ENCODE measurements around the gene CADM1.

The CADM1 gene

GRCh38 chr11:115439385-115439784 is 64.8 kb downstream of the CADM1 start:
- DNase-seq, result no peak

DNA sequence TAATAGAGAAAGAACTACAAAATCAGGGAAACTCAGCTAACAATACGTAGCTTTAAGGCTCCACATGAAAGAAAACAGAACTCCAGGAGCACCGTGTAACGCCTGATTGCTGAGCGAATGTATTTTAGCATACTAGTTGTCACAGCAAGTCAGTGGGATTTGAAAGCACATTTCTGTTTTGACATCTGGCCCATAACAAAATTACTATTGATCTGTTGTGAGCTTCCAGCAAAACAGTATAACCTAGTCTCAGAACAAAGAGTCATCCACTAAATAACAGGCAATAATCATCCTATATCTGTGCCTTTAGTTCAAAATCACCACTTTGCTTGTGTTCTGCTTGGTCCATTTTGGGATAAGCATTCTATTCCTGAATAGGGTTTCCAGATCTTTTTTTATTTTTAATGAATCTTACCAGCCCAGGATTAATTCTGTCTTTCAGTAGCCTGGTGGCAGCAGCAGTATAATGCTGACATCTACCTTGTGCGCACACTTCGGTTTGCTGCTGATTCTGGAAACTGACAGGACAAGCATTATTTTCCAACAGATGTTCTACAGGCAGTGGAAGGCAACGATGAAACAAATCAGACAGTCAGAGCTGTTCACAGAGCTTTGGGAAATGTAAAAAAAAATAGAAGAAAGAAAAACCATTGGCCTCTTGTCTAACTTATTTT is 66.2 kb downstream of the CADM1 start:
- DNase-seq, result peak; percentile 50

DNA sequence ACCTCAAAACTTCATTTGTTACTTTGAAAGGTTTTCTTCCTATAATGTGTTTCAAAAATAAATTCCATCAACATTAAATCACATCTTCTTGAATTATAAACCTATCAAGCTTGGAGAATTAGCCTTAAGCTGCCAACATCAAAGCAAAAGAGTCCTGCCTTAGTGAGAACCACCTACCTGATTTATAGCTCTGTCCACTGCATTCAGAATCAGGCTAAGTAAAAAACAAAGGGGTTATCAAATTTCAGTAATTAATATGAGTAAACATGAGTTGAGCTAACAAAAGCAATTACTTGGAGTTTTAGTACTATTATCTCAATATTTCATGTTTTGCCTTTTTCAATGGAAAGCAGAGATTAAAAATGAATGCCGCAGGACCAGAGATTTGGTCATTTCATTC is 73.9 kb downstream of the CADM1 start:
- peak; percentile 37 for DNase-seq

- DNase-seq, result peak; percentile 97
These were observed 75.9 kb downstream of the CADM1 start for GRCh38 chr11:115428306-115428705.

DNA sequence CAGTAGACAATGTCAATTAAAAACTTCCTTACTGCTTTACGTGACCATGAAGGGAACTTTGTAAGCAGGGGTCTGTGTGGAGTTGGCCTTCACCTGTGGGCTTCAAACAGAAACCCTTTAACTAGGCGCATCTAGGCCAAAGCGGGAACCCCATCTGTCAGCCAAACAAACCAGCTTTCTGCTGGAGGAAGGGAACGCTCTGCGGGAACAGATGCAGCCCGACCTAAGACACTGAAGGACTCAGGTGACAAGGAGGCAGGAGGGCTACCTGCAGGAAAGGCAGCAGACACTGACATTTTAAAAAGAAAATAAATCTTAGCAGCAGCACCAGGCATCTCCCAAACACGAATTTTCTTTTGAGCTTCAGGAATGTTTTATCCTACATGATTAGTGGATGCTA is 78.4 kb downstream of the CADM1 start:
- DNase-seq, result peak; percentile 88

GRCh38 chr11:115425250-115425649 is 79.0 kb downstream of the CADM1 start:
- no peak for DNase-seq

GRCh38 chr11:115423728-115424459 is 80.3 kb downstream of the CADM1 start:
- peak; percentile 71 for DNase-seq

GRCh38 chr11:115421992-115422689 is 82.1 kb downstream of the CADM1 start:
- DNase-seq, result peak; percentile 24

- no peak for DNase-seq
These were observed 82.7 kb downstream of the CADM1 start for GRCh38 chr11:115421352-115421991.

- DNase-seq, result no peak
These were observed 83.7 kb downstream of the CADM1 start for GRCh38 chr11:115420505-115420904.

DNA sequence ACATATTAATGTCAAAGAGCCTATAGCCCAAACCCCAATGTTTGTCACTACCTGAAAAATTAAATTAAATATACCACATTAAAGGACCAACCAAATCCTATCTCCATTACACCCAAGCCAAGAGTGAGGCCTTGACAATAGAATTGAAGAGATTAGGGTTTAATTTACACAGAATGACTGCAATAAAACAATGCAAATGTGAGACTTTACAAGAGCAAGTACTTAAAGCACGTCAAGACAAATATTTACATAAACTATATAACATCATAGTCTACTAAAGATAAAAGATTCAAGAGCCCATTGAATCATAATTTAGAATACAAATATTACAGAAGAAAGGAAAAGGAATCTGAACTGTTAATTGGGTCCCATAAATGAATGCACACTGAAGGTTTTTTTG is 85.6 kb downstream of the CADM1 start:
- DNase-seq, result no peak

DNA sequence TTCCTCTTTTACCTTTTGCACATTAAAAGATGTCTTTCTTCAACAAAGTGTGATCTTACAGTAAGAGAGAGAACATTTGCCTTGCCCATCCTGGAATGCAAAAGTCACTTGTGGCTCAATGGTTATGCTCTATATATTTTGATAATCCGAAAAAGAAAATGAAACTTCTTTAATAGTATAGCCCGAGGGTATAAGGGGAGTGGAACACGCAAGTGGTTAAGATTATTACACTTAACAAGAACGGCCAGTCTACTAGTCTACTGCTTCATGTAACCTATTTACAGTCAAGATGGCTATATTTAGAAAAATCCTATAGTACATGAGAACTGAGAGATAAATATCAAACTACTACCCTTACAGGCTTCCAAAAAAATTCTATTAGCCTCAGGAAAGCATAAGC is 86.1 kb downstream of the CADM1 start:
- DNase-seq, result no peak

GRCh38 chr11:115411120-115411519 is 93.1 kb downstream of the CADM1 start:
- peak; percentile 74 for DNase-seq

GRCh38 chr11:115409691-115410220 is 94.5 kb downstream of the CADM1 start:
- DNase-seq, result peak; percentile 98

- DNase-seq, result no peak
These were observed 95.0 kb downstream of the CADM1 start for GRCh38 chr11:115409116-115409670.

DNA sequence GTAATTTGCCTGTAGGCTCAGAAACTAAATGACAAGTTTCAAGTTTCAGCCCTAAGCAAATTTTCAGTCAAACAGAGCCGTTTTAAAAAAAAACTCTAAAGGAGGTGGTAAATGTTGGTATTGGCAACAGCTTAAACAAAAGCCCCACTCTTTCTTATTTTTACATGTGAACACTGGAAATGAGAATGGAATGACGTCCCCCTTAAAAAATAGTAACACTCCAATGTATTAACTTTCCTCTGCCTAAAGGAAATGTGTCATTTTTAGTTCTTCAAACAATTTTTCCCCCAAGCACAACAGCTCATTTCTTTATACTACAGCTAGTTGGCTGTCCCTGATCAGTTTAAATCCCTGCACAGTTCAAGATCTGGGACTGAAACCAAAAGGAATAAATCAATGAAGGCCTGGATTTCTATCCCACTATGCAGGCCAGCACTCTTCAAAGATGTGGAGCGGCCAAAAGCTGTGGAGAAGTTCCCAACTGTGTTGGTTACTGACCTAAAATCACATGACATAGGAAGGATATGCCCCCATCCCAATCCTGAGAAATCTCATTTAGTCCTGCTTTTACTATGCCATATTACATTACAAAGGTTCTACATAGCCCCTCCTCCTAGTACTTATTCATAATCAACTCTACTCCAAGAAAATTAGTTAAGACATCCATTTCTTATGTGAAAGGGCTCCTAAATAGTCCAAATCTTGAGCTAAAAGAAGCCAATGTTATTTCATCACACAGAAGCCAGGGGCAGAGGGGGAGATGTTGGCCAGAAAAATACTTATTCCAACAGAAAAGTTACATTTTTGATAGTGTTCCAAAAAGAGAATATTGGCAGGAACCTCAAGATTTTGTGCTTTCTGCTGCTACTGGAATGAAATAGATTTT is 95.9 kb downstream of the CADM1 start:
- DNase-seq, result no peak

DNA sequence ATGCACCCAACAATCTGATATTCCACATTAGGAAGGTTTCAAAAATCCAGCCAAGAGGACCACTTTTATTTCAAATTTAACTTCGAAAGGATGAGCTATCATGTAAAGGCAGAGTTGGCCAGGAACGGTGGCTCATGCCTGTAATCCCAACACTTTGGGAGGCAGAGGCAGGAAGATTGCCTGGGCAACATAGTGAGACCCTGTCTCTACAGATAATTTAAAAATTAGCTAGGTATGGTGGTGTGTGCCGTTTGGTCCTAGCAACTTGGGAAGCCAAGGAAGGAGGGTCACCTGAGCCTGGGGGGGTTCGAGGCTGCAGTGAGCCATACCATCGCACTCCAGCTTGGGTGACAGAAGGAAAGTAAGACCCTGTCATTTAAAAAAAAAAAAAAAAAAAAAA is 96.7 kb downstream of the CADM1 start:
- DNase-seq, result no peak

DNA sequence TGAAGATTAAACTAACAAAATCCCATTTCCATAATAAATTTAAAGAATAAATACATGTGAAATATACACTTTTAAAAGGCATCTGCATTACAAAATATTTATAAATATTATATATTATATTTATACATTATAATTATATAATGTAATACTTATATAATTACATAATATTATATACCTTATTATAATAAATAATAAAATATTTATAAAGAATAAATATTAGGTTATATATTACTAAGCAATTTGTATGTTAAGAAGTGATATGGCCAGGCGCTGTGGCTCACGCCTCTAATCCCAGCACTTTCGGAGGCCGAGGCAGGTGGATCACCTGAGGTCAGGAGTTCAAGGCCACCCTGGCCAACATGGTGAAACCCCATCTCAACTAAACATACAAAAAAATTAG is 97.8 kb downstream of the CADM1 start:
- no peak for DNase-seq

- no peak for DNase-seq
These were observed 105.7 kb downstream of the CADM1 start for GRCh38 chr11:115398333-115399080.

GRCh38 chr11:115396533-115396932 is 107.7 kb downstream of the CADM1 start:
- DNase-seq, result no peak

- no peak for DNase-seq
These were observed 110.3 kb downstream of the CADM1 start for GRCh38 chr11:115393950-115394349.
